IMR-90 (cell line): ENCODE results near the gene MAEA. TPM values are rescaled to one million over a fixed set of nuclear protein-coding genes. Genes with fewer than 3 reads are reported as not detected.

Experiments used
- ATAC-seq: fragments of 200-7000 bp; cut with Tn5 transposase; 2 replicates; pipeline ENCODE4 v1.9.1; 2020; ENCODE audit warnings: low read depth, mild to moderate bottlenecking, moderate library complexity
- BruUV-seq: library from RNA; stranded (reverse); fragments of 400-500 nt; replicated peaks from 2 replicates; lab custom pipeline; 2021; lab: Mats Ljungman, UMichigan
- CTCF ChIA-PET: fragments of 300-600 bp; formaldehyde crosslinking; extraction: SDS; loops from one replicate; lab custom pipeline; 2021; ENCODE audit warnings: antibody characterized with exemption; lab: Yijun Ruan, JAX
- POLR2A ChIA-PET: fragments of 300-600 bp; sonication (Branson Sonifier 250); formaldehyde crosslinking; loops from one replicate; lab custom pipeline; 2022; ENCODE audit warnings: antibody characterized with exemption; ENCODE audit not compliant: unreplicated experiment; lab: Charles Lee
- DNase-seq: peaks from one replicate; pipeline ENCODE4 v3.0.0; 2013
- H2AFZ ChIP-seq: replicated peaks from 2 replicates; pipeline ENCODE3; 2013; ENCODE audit warnings: low read length, mild to moderate bottlenecking; ENCODE audit not compliant: poor library complexity
- H2AK5ac ChIP-seq: 2 replicates; pipeline ENCODE4 v1.6.1; 2013; ENCODE audit warnings: low read depth, low read length, inconsistent platforms
- H2AK9ac ChIP-seq: replicated peaks from 2 replicates; pipeline ENCODE3; 2013; ENCODE audit warnings: mild to moderate bottlenecking, low read depth, low read length, moderate library complexity; ENCODE audit not compliant: poor library complexity
- H2BK120ac ChIP-seq: 2 replicates; pipeline ENCODE4 v1.6.1; 2013; ENCODE audit warnings: low read depth, low read length, inconsistent platforms
- H2BK15ac ChIP-seq: 3 replicates; pipeline ENCODE4 v1.6.1; 2013; ENCODE audit warnings: low read depth, low read length, inconsistent platforms
- H2BK20ac ChIP-seq: 2 replicates; pipeline ENCODE4 v1.6.1; 2013; ENCODE audit warnings: low read depth, mild to moderate bottlenecking, inconsistent platforms, low read length, moderate library complexity
- H2BK5ac ChIP-seq: 2 replicates; pipeline ENCODE4 v1.6.1; 2013; ENCODE audit warnings: mild to moderate bottlenecking, low read depth, low read length, inconsistent platforms; ENCODE audit not compliant: poor library complexity, severe bottlenecking
- H3K14ac ChIP-seq: replicated peaks from 2 replicates; pipeline ENCODE4 v1.6.1; 2013; ENCODE audit warnings: low read depth, low read length, inconsistent platforms
- H3K18ac ChIP-seq: 2 replicates; pipeline ENCODE4 v1.6.1; 2013; ENCODE audit warnings: low read depth, low read length, control low read depth
- H3K23ac ChIP-seq: 2 replicates; pipeline ENCODE4 v1.6.1; 2013; ENCODE audit warnings: low read depth, low read length, inconsistent platforms
- H3K27ac ChIP-seq: 2 replicates; pipeline ENCODE4 v1.5.1; 2013; ENCODE audit warnings: mild to moderate bottlenecking, control low read depth, low read length; ENCODE audit not compliant: insufficient read depth
- H3K27me3 ChIP-seq: 2 replicates; pipeline ENCODE4 v1.6.1; 2013; ENCODE audit warnings: low read length; ENCODE audit not compliant: control insufficient read depth, insufficient read depth
- H3K36me3 ChIP-seq: 2 replicates; pipeline ENCODE4 v1.6.1; 2013; ENCODE audit warnings: low read length, mixed read lengths; ENCODE audit not compliant: control insufficient read depth, insufficient read depth
- H3K4ac ChIP-seq: 2 replicates; pipeline ENCODE4 v1.6.1; 2013; ENCODE audit warnings: low read depth, low read length, inconsistent platforms
- H3K4me1 ChIP-seq: 2 replicates; pipeline ENCODE4 v1.6.1; 2013; ENCODE audit warnings: low read length, mixed read lengths; ENCODE audit not compliant: control insufficient read depth, insufficient read depth
- H3K4me2 ChIP-seq: 2 replicates; pipeline ENCODE4 v1.6.1; 2013; ENCODE audit warnings: low read depth, mild to moderate bottlenecking, control low read depth, low read length, moderate library complexity
- H3K4me3 ChIP-seq: 2 replicates; pipeline ENCODE4 v1.5.1; 2013; ENCODE audit warnings: low read depth, mild to moderate bottlenecking, control low read depth, low read length, moderate library complexity; ENCODE audit not compliant: insufficient read depth
- H3K56ac ChIP-seq: 2 replicates; pipeline ENCODE4 v1.6.1; 2013; ENCODE audit warnings: low read length, inconsistent platforms; ENCODE audit not compliant: insufficient read depth; ENCODE audit errors: extremely low read depth
- H3K79me1 ChIP-seq, 2 experiments: 2 replicates each; pipeline ENCODE4 v1.6.1; 2013; ENCODE audit warnings: low read length in 2 of 2, inconsistent platforms in 1 of 2, low read depth in 1 of 2
- H3K9ac ChIP-seq: 2 replicates; pipeline ENCODE4 v1.6.1; 2013; ENCODE audit warnings: low read depth, low read length, control low read depth
- H3K9me1 ChIP-seq: 2 replicates; pipeline ENCODE4 v1.6.1; 2013; ENCODE audit warnings: low read length, inconsistent platforms; ENCODE audit not compliant: insufficient read depth
- H3K9me3 ChIP-seq: 2 replicates; pipeline ENCODE4 v1.6.1; 2013; ENCODE audit warnings: low read length; ENCODE audit not compliant: control insufficient read depth, insufficient read depth
- H4K20me1 ChIP-seq: 2 replicates; pipeline ENCODE4 v1.6.1; 2013; ENCODE audit warnings: low read length, inconsistent platforms; ENCODE audit not compliant: insufficient read depth
- H4K5ac ChIP-seq: 2 replicates; pipeline ENCODE4 v1.6.1; 2013; ENCODE audit warnings: mild to moderate bottlenecking, low read depth, low read length, control low read depth
- H4K8ac ChIP-seq, 2 experiments: 2 replicates each; pipeline ENCODE4 v1.6.1; 2013; ENCODE audit warnings: low read depth in 2 of 2, low read length in 2 of 2, control low read depth in 1 of 2, inconsistent platforms in 1 of 2
- H4K91ac ChIP-seq: 2 replicates; pipeline ENCODE4 v1.6.1; 2013; ENCODE audit warnings: low read depth, low read length, inconsistent platforms; ENCODE audit not compliant: insufficient read depth
- RFX5 ChIP-seq: IDR thresholded peaks from 2 replicates; pipeline ENCODE4 v1.8.0; 2012; ENCODE audit warnings: low read depth, mild to moderate bottlenecking, low read length, moderate library complexity
- SMC3 ChIP-seq: fragments of 150-350 bp; IDR thresholded peaks from 2 replicates; pipeline ENCODE4 v1.6.1; 2016; ENCODE audit warnings: low read depth, mild to moderate bottlenecking, antibody characterized with exemption, low read length, moderate library complexity
- WGBS, 2 experiments: methylation state at CpG; one replicate each; pipeline versions ENCODE4 v1.1.5 to v1.1.7; 2013; ENCODE audit warnings: missing lambda C conversion rate in 2 of 2; ENCODE audit not compliant: insufficient read length in 1 of 2; ENCODE audit errors: extremely low coverage in 2 of 2; 5-methylcytosine and 5-hydroxymethylcytosine counted together
- dilution Hi-C: fragments of 300-500 bp; cut with HindIII; formaldehyde crosslinking; loops from one replicate; pipeline ENCODE4 v1.14.3; 2018; ENCODE audit warnings: low sequenced_read_pairs; ENCODE audit not compliant: unreplicated experiment
- in situ Hi-C: fragments of 300-500 bp; cut with MboI; formaldehyde crosslinking; loops from 3 replicates; pipeline ENCODE4 v1.14.3; 2019; ENCODE audit warnings: low sequenced_read_pairs, inconsistent platforms, mixed read lengths
- intact Hi-C: fragments of 100-400 bp; cut with micrococcal nuclease; formaldehyde crosslinking; loops from 2 replicates; pipeline ENCODE4 v1.10.0; 2022
- polyA plus RNA-seq, 3 experiments: library from polyadenylated mRNA; depleted of rRNA; stranded (reverse); fragments of >200 nt; gene quantifications; 2 replicates each; pipeline ENCODE4 v1.2.3, GENCODE V29; 2012; ENCODE audit warnings: low replicate concordance in 1 of 3
- total RNA-seq: library from RNA; depleted of rRNA; stranded (reverse); fragments of >200 nt; gene quantifications from 2 replicates; pipeline ENCODE4 v1.2.3, GENCODE V29; 2012
- TF ChIP-seq, protein P1 (sequence below): fragments of 150-350 bp; IDR thresholded peaks from 2 replicates; pipeline ENCODE4 v1.6.1; 2016; ENCODE audit warnings: low read depth, mild to moderate bottlenecking, low read length, moderate library complexity, borderline replicate concordance

The MAEA gene
- total and polyA plus RNA-seq, 2 of the 4 experiments (the other 2 are of a cell fraction): 61.5 to 108 TPM

DNA sequence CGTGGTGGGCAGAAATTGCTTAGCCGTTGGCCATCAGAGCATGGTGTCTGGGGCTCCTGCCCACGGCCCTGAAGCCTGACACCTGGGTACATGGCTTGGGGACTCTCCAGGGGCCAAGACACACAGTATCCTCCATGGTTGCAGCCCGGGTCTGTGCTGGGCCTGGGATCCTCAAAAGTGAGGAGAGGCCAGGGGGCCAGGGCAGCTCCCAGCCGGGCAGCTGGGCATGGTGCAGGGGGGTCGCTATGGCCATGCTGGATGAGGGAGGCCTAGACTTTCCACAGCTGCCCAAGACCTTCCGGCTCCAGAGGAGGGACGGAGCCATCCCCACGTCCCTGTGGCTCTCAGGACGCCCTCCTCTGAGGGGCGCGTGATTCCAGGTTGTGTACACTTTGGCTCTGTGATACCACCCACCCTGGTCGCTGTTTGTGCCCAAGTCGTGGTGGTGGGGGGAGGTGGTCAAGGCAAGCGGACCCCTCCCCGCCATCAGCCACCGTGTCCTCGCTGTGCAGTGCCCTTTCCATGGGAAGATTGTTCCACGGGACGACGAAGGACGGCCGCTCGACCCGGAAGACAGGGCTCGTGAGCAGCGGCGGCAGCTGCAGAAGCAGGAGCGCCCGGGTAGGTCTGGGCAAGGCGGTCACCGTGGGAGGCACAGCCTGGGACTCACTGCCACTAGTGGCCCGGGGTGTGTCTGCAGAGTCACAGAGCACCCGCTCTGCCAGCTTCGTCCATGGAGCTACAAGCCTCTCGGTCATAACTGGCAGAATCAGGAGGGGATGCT lies 90.9 kb downstream of the MAEA start:
- Histone ChIP-seq H4K20me1 (no peaks in the 10 kb centered on the region), H3K36me3 (peaks cover 22% of the 10 kb centered on the region), H3K23ac (no peak overlapping the region), H4K8ac (no peak overlapping the region), H2BK120ac (no peak overlapping the region), H3K4me1 (no peaks in the 10 kb centered on the region), H2AK5ac (no peak overlapping the region), H2BK15ac (no peak overlapping the region), H3K14ac (no peak overlapping the region), H2BK5ac (no peak overlapping the region), H3K56ac (no peak overlapping the region), H2AK9ac (no peak overlapping the region), H3K9ac (no peak overlapping the region), H3K4ac (no peak overlapping the region), H3K4me3 (no peak overlapping the region), H4K5ac (no peak overlapping the region), H3K9me1 (no peaks in the 10 kb centered on the region), H2BK20ac (no peak overlapping the region), H3K18ac (no peak overlapping the region), H3K9me3 (no peaks in the 10 kb centered on the region), H4K91ac (no peak overlapping the region), H3K27ac (no peak overlapping the region), H3K27me3 (no peaks in the 10 kb centered on the region), H3K79me1 (no peaks in the 10 kb centered on the region), H2AFZ (no peak overlapping the region), H3K4me2 (no peak overlapping the region)
- ATAC-seq (no peak), DNase-seq (no peak)
- WGBS, 2 experiments: 96% methylated on average over 21 of the region's 36 CpGs; no CpG with 5 or more reads in 1 of the 2 experiments
- in situ Hi-C loops (no loop called here), dilution Hi-C loops (no loop called here), intact Hi-C loops (no loop called here)
- BruUV-seq: no TSS peak
- CTCF ChIA-PET: no interaction called here
- TF ChIP-seq, protein P1, sequence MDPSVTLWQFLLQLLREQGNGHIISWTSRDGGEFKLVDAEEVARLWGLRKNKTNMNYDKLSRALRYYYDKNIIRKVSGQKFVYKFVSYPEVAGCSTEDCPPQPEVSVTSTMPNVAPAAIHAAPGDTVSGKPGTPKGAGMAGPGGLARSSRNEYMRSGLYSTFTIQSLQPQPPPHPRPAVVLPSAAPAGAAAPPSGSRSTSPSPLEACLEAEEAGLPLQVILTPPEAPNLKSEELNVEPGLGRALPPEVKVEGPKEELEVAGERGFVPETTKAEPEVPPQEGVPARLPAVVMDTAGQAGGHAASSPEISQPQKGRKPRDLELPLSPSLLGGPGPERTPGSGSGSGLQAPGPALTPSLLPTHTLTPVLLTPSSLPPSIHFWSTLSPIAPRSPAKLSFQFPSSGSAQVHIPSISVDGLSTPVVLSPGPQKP: no peak
- TF ChIP-seq SMC3 (no peak), RFX5 (no peak)
- POLR2A ChIA-PET: no interaction called here
